Neural progenitor cell (in vitro differentiated cells): ENCODE measurements around the gene FGF4. TPM values are rescaled to one million over a fixed set of nuclear protein-coding genes. Genes with fewer than 3 reads are reported as not detected.
A peak's percentile ranks its signal among the peaks of the same experiment; 100 is the strongest.
"Not testable (repeated sequence)": the region's sequence is repeated elsewhere in the genome, so short reads cannot be mapped to it uniquely, and the experiment has no call there.

Experiments used
- DNase-seq: peaks from one replicate; pipeline ENCODE4 v3.0.0-alpha.2; 2016; ENCODE audit warnings: low spot score
- H2AFZ ChIP-seq: fragments of 200-600 bp; sonication (generic); replicated peaks from 2 replicates; pipeline ENCODE4 v1.6.1; 2016; ENCODE audit warnings: antibody characterized with exemption
- H3F3A ChIP-seq: fragments of 200-600 bp; sonication (generic); 2 replicates; pipeline ENCODE4 v1.6.1; 2016; ENCODE audit warnings: antibody characterized with exemption, low read depth
- H3K27ac ChIP-seq: fragments of 200-600 bp; sonication (generic); 2 replicates; pipeline ENCODE4 v1.5.1; 2016; ENCODE audit warnings: mild to moderate bottlenecking
- H3K27me3 ChIP-seq: fragments of 200-600 bp; sonication (generic); 2 replicates; pipeline ENCODE4 v1.6.1; 2016; ENCODE audit warnings: mild to moderate bottlenecking, moderate library complexity
- H3K36me3 ChIP-seq: fragments of 200-600 bp; sonication (generic); 2 replicates; pipeline ENCODE4 v1.5.1; 2016
- H3K4me1 ChIP-seq: fragments of 200-600 bp; sonication (generic); 2 replicates; pipeline ENCODE4 v1.6.1; 2016; ENCODE audit warnings: mixed run types
- H3K4me2 ChIP-seq: fragments of 200-600 bp; sonication (generic); 2 replicates; pipeline ENCODE4 v1.6.1; 2016
- H3K4me3 ChIP-seq: fragments of 200-600 bp; sonication (generic); 2 replicates; pipeline ENCODE4 v1.5.1; 2016
- H3K79me2 ChIP-seq: fragments of 200-600 bp; sonication (generic); 2 replicates; pipeline ENCODE4 v1.6.1; 2016; ENCODE audit warnings: low read depth
- H3K9ac ChIP-seq: fragments of 200-600 bp; sonication (generic); 2 replicates; pipeline ENCODE4 v1.6.1; 2016
- H3K9me3 ChIP-seq: fragments of 200-600 bp; sonication (generic); 2 replicates; pipeline ENCODE4 v1.5.1; 2016; ENCODE audit warnings: low read depth
- H4K20me1 ChIP-seq: fragments of 200-600 bp; sonication (generic); 2 replicates; pipeline ENCODE4 v1.6.1; 2016; ENCODE audit warnings: low read depth
- H3K27ac Mint-ChIP-seq: 3 replicates; pipeline ENCODE4 v1.8.0; 2021; ENCODE audit warnings: mixed read lengths
- H3K27me3 Mint-ChIP-seq: 2 replicates; pipeline ENCODE4 v1.8.0; 2022; ENCODE audit warnings: low read depth, mild to moderate bottlenecking, inconsistent platforms, moderate library complexity, mixed read lengths; ENCODE audit not compliant: insufficient read depth
- H3K36me3 Mint-ChIP-seq: 3 replicates; pipeline ENCODE4 v1.8.0; 2021; ENCODE audit warnings: mixed read lengths
- H3K4me1 Mint-ChIP-seq: 3 replicates; pipeline ENCODE4 v1.8.0; 2021; ENCODE audit warnings: mixed read lengths
- H3K4me3 Mint-ChIP-seq: 3 replicates; pipeline ENCODE4 v1.8.0; 2021; ENCODE audit warnings: mild to moderate bottlenecking, moderate library complexity, mixed read lengths
- H3K9me3 Mint-ChIP-seq: 3 replicates; pipeline ENCODE4 v1.8.0; 2020; ENCODE audit warnings: mixed read lengths
- EZH2 ChIP-seq: fragments of 200-600 bp; sonication (generic); IDR thresholded peaks from 2 replicates; pipeline ENCODE4 v1.6.1; 2017; ENCODE audit warnings: antibody characterized with exemption, mild to moderate bottlenecking, moderate library complexity
- EZH2phosphoT487 ChIP-seq: fragments of 200-600 bp; sonication (generic); IDR thresholded peaks from 2 replicates; pipeline ENCODE4 v1.6.1; 2017; ENCODE audit warnings: antibody characterized with exemption
- total RNA-seq: library from RNA; depleted of rRNA; stranded (reverse); fragments of >200 nt; gene quantifications from 2 replicates; pipeline ENCODE4 v1.2.3, GENCODE V29; 2015; ENCODE audit warnings: low replicate concordance
- TF ChIP-seq, protein P1 (sequence below): fragments of 200-600 bp; sonication (generic); IDR thresholded peaks from 2 replicates; pipeline ENCODE4 v1.5.1; 2017; ENCODE audit warnings: antibody characterized with exemption, mild to moderate bottlenecking

Gene FGF4
- total RNA-seq, 1 donor from 2014 or later = 0.22 TPM

GRCh38 chr11:69770540-69770939 is 4.6 kb downstream of the FGF4 start:
- H3K79me2 ChIP-seq = no peaks in the 10 kb centered on the region
- peaks cover 13% of the 10 kb centered on the region for H4K20me1 ChIP-seq
- peaks cover 5% of the 10 kb centered on the region for H3K4me1 Mint-ChIP-seq
- peak; percentile 63 for DNase-seq
- H3K9me3 ChIP-seq = no peaks in the 10 kb centered on the region
- no peaks in the 10 kb centered on the region for H3K36me3 Mint-ChIP-seq
- H3K4me3 ChIP-seq = no peak overlapping the region
- no peaks in the 10 kb centered on the region for H3K9me3 Mint-ChIP-seq
- H3K27ac Mint-ChIP-seq = no peak overlapping the region
- H3K9ac ChIP-seq = no peak overlapping the region
- no peak overlapping the region for H2AFZ ChIP-seq
- no peak for TF ChIP-seq EZH2
- TF ChIP-seq EZH2phosphoT487 = no peak
- TF ChIP-seq, protein P1, sequence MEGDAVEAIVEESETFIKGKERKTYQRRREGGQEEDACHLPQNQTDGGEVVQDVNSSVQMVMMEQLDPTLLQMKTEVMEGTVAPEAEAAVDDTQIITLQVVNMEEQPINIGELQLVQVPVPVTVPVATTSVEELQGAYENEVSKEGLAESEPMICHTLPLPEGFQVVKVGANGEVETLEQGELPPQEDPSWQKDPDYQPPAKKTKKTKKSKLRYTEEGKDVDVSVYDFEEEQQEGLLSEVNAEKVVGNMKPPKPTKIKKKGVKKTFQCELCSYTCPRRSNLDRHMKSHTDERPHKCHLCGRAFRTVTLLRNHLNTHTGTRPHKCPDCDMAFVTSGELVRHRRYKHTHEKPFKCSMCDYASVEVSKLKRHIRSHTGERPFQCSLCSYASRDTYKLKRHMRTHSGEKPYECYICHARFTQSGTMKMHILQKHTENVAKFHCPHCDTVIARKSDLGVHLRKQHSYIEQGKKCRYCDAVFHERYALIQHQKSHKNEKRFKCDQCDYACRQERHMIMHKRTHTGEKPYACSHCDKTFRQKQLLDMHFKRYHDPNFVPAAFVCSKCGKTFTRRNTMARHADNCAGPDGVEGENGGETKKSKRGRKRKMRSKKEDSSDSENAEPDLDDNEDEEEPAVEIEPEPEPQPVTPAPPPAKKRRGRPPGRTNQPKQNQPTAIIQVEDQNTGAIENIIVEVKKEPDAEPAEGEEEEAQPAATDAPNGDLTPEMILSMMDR = peak; percentile 30
- peaks cover 41% of the 10 kb centered on the region for H3K27me3 Mint-ChIP-seq
- H3K4me3 Mint-ChIP-seq = no peak overlapping the region
- peak overlapping the region; percentile 43 for H3K4me2 ChIP-seq
- no peaks in the 10 kb centered on the region for H3K36me3 ChIP-seq
- H3K27me3 ChIP-seq = peaks cover 48% of the 10 kb centered on the region
- H3F3A ChIP-seq = peaks cover 29% of the 10 kb centered on the region
- H3K27ac ChIP-seq = no peak overlapping the region
- peaks cover 54% of the 10 kb centered on the region for H3K4me1 ChIP-seq

GRCh38 chr11:69765498-69765995 is 9.6 kb downstream of the FGF4 start:
- Mint-ChIP-seq H3K4me3 (no peak overlapping the region), H3K27me3 (peaks cover 12% of the 10 kb centered on the region), H3K27ac (no peak overlapping the region), H3K36me3 (no peaks in the 10 kb centered on the region), H3K4me1 (peaks cover 3% of the 10 kb centered on the region), H3K9me3 (no peaks in the 10 kb centered on the region)
- H3F3A ChIP-seq = no peaks in the 10 kb centered on the region
- no peak overlapping the region for H3K4me2 ChIP-seq
- no peak overlapping the region for H3K9ac ChIP-seq
- no peak overlapping the region for H2AFZ ChIP-seq
- H3K27me3 ChIP-seq = no peaks in the 10 kb centered on the region
- no peak overlapping the region for H3K27ac ChIP-seq
- peaks cover 5% of the 10 kb centered on the region for H3K4me1 ChIP-seq
- H3K4me3 ChIP-seq = no peak overlapping the region
- no peak for DNase-seq
- TF ChIP-seq EZH2phosphoT487 (no peak), EZH2 (no peak)
- TF ChIP-seq, protein P1 = no peak
- H3K9me3 ChIP-seq = no peaks in the 10 kb centered on the region
- H4K20me1 ChIP-seq = no peaks in the 10 kb centered on the region
- no peaks in the 10 kb centered on the region for H3K79me2 ChIP-seq
- H3K36me3 ChIP-seq = no peaks in the 10 kb centered on the region

DNA sequence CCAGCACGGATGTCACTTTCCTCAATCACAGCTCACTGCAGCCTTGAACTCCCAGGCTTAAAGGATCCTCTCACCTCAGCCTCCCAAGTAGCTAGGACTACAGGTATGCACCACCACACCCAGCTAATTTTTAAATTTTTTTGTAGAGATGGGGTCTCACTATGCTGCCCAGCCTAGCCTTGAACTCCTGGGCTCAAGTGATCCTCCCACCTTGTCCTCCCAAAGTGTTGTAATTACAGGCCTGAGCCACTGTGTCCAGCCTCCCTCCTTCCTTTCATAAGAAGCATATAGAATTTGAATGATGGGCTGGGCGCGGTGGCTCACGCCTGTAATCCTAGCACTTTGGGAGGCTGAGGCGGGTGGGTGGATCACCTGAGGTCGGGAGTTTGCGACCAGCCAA is 10.2 kb downstream of the FGF4 start:
- not testable (repeated sequence) for H3K4me2 ChIP-seq, H3K4me1 ChIP-seq, H3K79me2 ChIP-seq, H3K9ac ChIP-seq, H3K36me3 ChIP-seq, H3K9me3 Mint-ChIP-seq, H3K4me1 Mint-ChIP-seq, H3K27ac Mint-ChIP-seq, H4K20me1 ChIP-seq, H3K27ac ChIP-seq, H3K27me3 ChIP-seq, DNase-seq, H3K9me3 ChIP-seq, H3K4me3 ChIP-seq, H3K36me3 Mint-ChIP-seq, H3K4me3 Mint-ChIP-seq, H2AFZ ChIP-seq, H3F3A ChIP-seq
- peaks cover 10% of the 10 kb centered on the region for H3K27me3 Mint-ChIP-seq

DNA sequence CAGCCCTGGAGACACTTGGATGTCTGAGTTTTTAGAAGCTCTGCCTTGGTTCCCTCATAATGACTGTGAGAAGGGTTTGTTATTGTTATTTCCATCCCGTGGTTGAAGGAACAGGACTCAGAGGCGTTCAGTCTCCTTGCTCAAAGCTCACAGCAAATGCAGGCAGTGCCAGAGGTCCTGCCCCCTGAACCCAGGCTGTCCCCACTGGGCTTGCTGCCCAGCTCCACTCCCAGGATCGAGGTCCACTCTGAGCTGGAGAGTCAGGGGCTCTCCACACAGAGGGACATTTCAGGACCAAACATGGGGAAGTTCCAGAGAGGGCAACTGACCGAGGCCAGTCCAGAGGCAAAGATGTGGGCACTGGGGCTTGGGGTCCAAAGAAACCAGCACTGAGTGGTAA is 14.8 kb downstream of the FGF4 start:
- TF ChIP-seq EZH2 (no peak), EZH2phosphoT487 (no peak)
- TF ChIP-seq, protein P1 = no peak
- Mint-ChIP-seq H3K36me3 (no peaks in the 10 kb centered on the region), H3K4me3 (no peak overlapping the region), H3K27me3 (peaks cover 6% of the 10 kb centered on the region), H3K27ac (no peak overlapping the region), H3K4me1 (peaks cover 3% of the 10 kb centered on the region), H3K9me3 (peaks cover 2% of the 10 kb centered on the region)
- no peak overlapping the region for H3K4me3 ChIP-seq
- H3K9ac ChIP-seq = no peak overlapping the region
- H3K27ac ChIP-seq = no peak overlapping the region
- no peaks in the 10 kb centered on the region for H3K9me3 ChIP-seq
- no peaks in the 10 kb centered on the region for H3K4me1 ChIP-seq
- no peaks in the 10 kb centered on the region for H4K20me1 ChIP-seq
- H3F3A ChIP-seq = no peaks in the 10 kb centered on the region
- no peaks in the 10 kb centered on the region for H3K27me3 ChIP-seq
- no peaks in the 10 kb centered on the region for H3K36me3 ChIP-seq
- H3K79me2 ChIP-seq = no peaks in the 10 kb centered on the region
- no peak overlapping the region for H2AFZ ChIP-seq
- DNase-seq = no peak
- H3K4me2 ChIP-seq = no peak overlapping the region
